Neural crest cell (in vitro differentiated cells): ENCODE data around the gene IL10RB. TPM values are rescaled to one million over a fixed set of nuclear protein-coding genes. Genes with fewer than 3 reads are reported as not detected.

ENCODE experiments used
- DNase-seq: peaks from one replicate; pipeline ENCODE4 v3.0.0; 2021; ENCODE audit warnings: low read depth, mixed read lengths, low spot score
- H3K27ac Mint-ChIP-seq: one replicate; pipeline ENCODE4 v1.8.0; 2021; ENCODE audit warnings: mild to moderate bottlenecking, mixed read lengths; ENCODE audit not compliant: unreplicated experiment
- H3K27me3 Mint-ChIP-seq: 2 replicates; pipeline ENCODE4 v1.8.0; 2021; ENCODE audit warnings: low read depth, mild to moderate bottlenecking, mixed read lengths
- H3K36me3 Mint-ChIP-seq: 2 replicates; pipeline ENCODE4 v1.8.0; 2021; ENCODE audit warnings: low read depth, mild to moderate bottlenecking, mixed read lengths
- H3K4me1 Mint-ChIP-seq: 2 replicates; pipeline ENCODE4 v1.8.0; 2021; ENCODE audit warnings: mixed read lengths
- H3K4me3 Mint-ChIP-seq: one replicate; pipeline ENCODE4 v1.8.0; 2021; ENCODE audit warnings: mild to moderate bottlenecking, mixed read lengths
- H3K9me3 Mint-ChIP-seq: 2 replicates; pipeline ENCODE4 v1.8.0; 2021; ENCODE audit warnings: mixed read lengths
- CTCF ChIP-seq: fragments of 200-600 bp; sonication (generic); conservative IDR thresholded peaks from 2 replicates; pipeline ENCODE4 v1.5.0; 2021; ENCODE audit warnings: antibody characterized with exemption, mild to moderate bottlenecking
- total RNA-seq: library from RNA; stranded (reverse); gene quantifications from 2 replicates; pipeline ENCODE4 v1.2.1, GENCODE V29; 2021

IL10RB gene
- total RNA-seq, 1 donor from 2014 or later = 5.8 TPM

GRCh38 chr21:33268393-33268736, 2.2 kb downstream of the IL10RB start:
- no peaks in the 10 kb centered on the region for H3K27me3 Mint-ChIP-seq
- peaks cover 2% of the 10 kb centered on the region for H3K36me3 Mint-ChIP-seq
- H3K27ac Mint-ChIP-seq = no peak overlapping the region
- peak overlapping the region; percentile 91 for H3K4me3 Mint-ChIP-seq
- H3K9me3 Mint-ChIP-seq = no peaks in the 10 kb centered on the region
- TF ChIP-seq CTCF = no peak
- H3K4me1 Mint-ChIP-seq = peaks cover 21% of the 10 kb centered on the region
- no peak for DNase-seq

GRCh38 chr21:33268737-33269441, 2.7 kb downstream of the IL10RB start:
- no peak overlapping the region for H3K27ac Mint-ChIP-seq
- peaks cover 5% of the 10 kb centered on the region for H3K36me3 Mint-ChIP-seq
- no peak for DNase-seq
- H3K4me3 Mint-ChIP-seq = peak overlapping the region; percentile 17
- H3K9me3 Mint-ChIP-seq = no peaks in the 10 kb centered on the region
- peaks cover 21% of the 10 kb centered on the region for H3K4me1 Mint-ChIP-seq
- no peaks in the 10 kb centered on the region for H3K27me3 Mint-ChIP-seq
- TF ChIP-seq CTCF = no peak

- no peak for TF ChIP-seq CTCF
- Mint-ChIP-seq H3K4me3 (no peak overlapping the region), H3K4me1 (peaks cover 14% of the 10 kb centered on the region), H3K9me3 (no peaks in the 10 kb centered on the region), H3K27ac (no peak overlapping the region), H3K36me3 (peaks cover 8% of the 10 kb centered on the region), H3K27me3 (no peaks in the 10 kb centered on the region)
- DNase-seq = no peak
These were observed 4.8 kb downstream of the IL10RB start for GRCh38 chr21:33270986-33271385.

GRCh38 chr21:33273044-33273443, 6.9 kb downstream of the IL10RB start:
- H3K27ac Mint-ChIP-seq = no peak overlapping the region

GRCh38 chr21:33278721-33279120, 12.6 kb downstream of the IL10RB start:
- Mint-ChIP-seq H3K4me3 (no peak overlapping the region), H3K9me3 (peaks cover 7% of the 10 kb centered on the region), H3K4me1 (no peaks in the 10 kb centered on the region), H3K36me3 (peaks cover 28% of the 10 kb centered on the region), H3K27me3 (no peaks in the 10 kb centered on the region), H3K27ac (no peak overlapping the region)
- no peak for TF ChIP-seq CTCF
- DNase-seq = no peak

More at GRCh38 chr21:33273044-33273443, 6.9 kb downstream of the IL10RB start:
- Mint-ChIP-seq H3K27me3 (no peaks in the 10 kb centered on the region), H3K4me1 (no peaks in the 10 kb centered on the region), H3K9me3 (no peaks in the 10 kb centered on the region), H3K36me3 (peaks cover 12% of the 10 kb centered on the region), H3K4me3 (no peak overlapping the region)
- TF ChIP-seq CTCF = no peak
- no peak for DNase-seq
